Mesendoderm (in vitro differentiated cells): ENCODE data around the gene CCL20. TPM values are rescaled to one million over a fixed set of nuclear protein-coding genes. Genes with fewer than 3 reads are reported as not detected.

Source experiments
- DNase-seq: peaks from one replicate; pipeline ENCODE4 v3.0.0; 2013
- H2AK5ac ChIP-seq: 2 replicates; pipeline ENCODE4 v1.6.1; 2013; ENCODE audit warnings: low read length, inconsistent platforms
- H2BK120ac ChIP-seq: 2 replicates; pipeline ENCODE4 v1.6.1; 2013; ENCODE audit warnings: low read depth, mild to moderate bottlenecking, low read length, moderate library complexity, mixed read lengths
- H2BK15ac ChIP-seq: replicated peaks from 2 replicates; pipeline ENCODE4 v1.6.1; 2013; ENCODE audit warnings: low read depth, mild to moderate bottlenecking, moderate library complexity
- H2BK5ac ChIP-seq: 2 replicates; pipeline ENCODE4 v1.6.1; 2013; ENCODE audit warnings: low read length, inconsistent platforms
- H3K18ac ChIP-seq: 2 replicates; pipeline ENCODE4 v1.6.1; 2013; ENCODE audit warnings: mild to moderate bottlenecking, low read length, mixed read lengths
- H3K23ac ChIP-seq: one replicate; pipeline ENCODE4 v1.6.1; 2013; ENCODE audit warnings: low read length
- H3K27ac ChIP-seq: 2 replicates; pipeline ENCODE4 v1.5.1; 2013; ENCODE audit warnings: low read depth, mild to moderate bottlenecking, inconsistent platforms, low read length, moderate library complexity
- H3K27me3 ChIP-seq: 2 replicates; pipeline ENCODE4 v1.6.1; 2013; ENCODE audit warnings: low read length, control low read depth, mild to moderate bottlenecking, inconsistent platforms; ENCODE audit not compliant: insufficient read depth, poor library complexity
- H3K36me3 ChIP-seq: 2 replicates; pipeline ENCODE4 v1.6.1; 2013; ENCODE audit warnings: low read length, inconsistent platforms; ENCODE audit not compliant: control insufficient read depth, insufficient read depth
- H3K4ac ChIP-seq: one replicate; pipeline ENCODE4 v1.6.1; 2013; ENCODE audit warnings: low read depth, mild to moderate bottlenecking, low read length, moderate library complexity
- H3K4me1 ChIP-seq: 2 replicates; pipeline ENCODE4 v1.6.1; 2013; ENCODE audit warnings: low read depth, low read length, inconsistent platforms; ENCODE audit not compliant: control insufficient read depth
- H3K4me2 ChIP-seq: 2 replicates; pipeline ENCODE4 v1.6.1; 2013; ENCODE audit warnings: low read length
- H3K4me3 ChIP-seq: 2 replicates; pipeline ENCODE4 v1.5.1; 2013; ENCODE audit warnings: mild to moderate bottlenecking, low read length
- H3K56ac ChIP-seq: one replicate; pipeline ENCODE4 v1.6.1; 2013; ENCODE audit warnings: low read length
- H3K79me1 ChIP-seq: 2 replicates; pipeline ENCODE4 v1.6.1; 2013; ENCODE audit warnings: low read length, inconsistent platforms
- H3K79me2 ChIP-seq: 2 replicates; pipeline ENCODE4 v1.6.1; 2013; ENCODE audit warnings: mild to moderate bottlenecking, low read length; ENCODE audit not compliant: control insufficient read depth, insufficient read depth
- H3K9ac ChIP-seq: 2 replicates; pipeline ENCODE4 v1.6.1; 2013; ENCODE audit warnings: low read length, inconsistent platforms
- H4K5ac ChIP-seq: one replicate; pipeline ENCODE4 v1.6.1; 2013; ENCODE audit warnings: low read length
- H4K8ac ChIP-seq: one replicate; pipeline ENCODE4 v1.6.1; 2013; ENCODE audit warnings: low read depth, mild to moderate bottlenecking, control low read depth, low read length, moderate library complexity
- WGBS: extraction: QIAGEN DNeasy Blood & Tissue Kit; methylation state at CpG from one replicate; pipeline ENCODE4 v1.1.7; 2013; ENCODE audit warnings: low lambda C conversion rate, missing lambda C conversion rate; ENCODE audit not compliant: insufficient coverage; ENCODE audit errors: extremely low coverage; 5-methylcytosine and 5-hydroxymethylcytosine counted together
- polyA plus RNA-seq, 2 experiments: library from polyadenylated mRNA; stranded (reverse); fragments of 200-250 nt; gene quantifications; one replicate each; pipeline ENCODE4 v1.2.3, GENCODE V29; 2013

CCL20 gene
- polyA plus RNA-seq (2013, experiment 1 of 2), result 0.13 TPM
- polyA plus RNA-seq (2013, experiment 2 of 2), result 0.20 TPM

- WGBS, result no CpG with 5 or more reads among the region's 9 CpGs
Measured at GRCh38 chr2:227813562-227814353, at the start of gene CCL20. Gene CCL20, plus strand, starts transcription at chr2:227813842. Its CDS starts 70 bp downstream, at chr2:227813912.

GRCh38 chr2:227765788-227766372 lies 47.8 kb upstream of the CCL20 start:
- no peak overlapping the region for H4K5ac ChIP-seq
- no peaks in the 10 kb centered on the region for H3K79me1 ChIP-seq
- no peak overlapping the region for H3K4me3 ChIP-seq
- no peak overlapping the region for H2BK5ac ChIP-seq
- H3K4ac ChIP-seq, result no peak overlapping the region
- no peak overlapping the region for H2AK5ac ChIP-seq
- DNase-seq, result no peak
- no peak overlapping the region for H3K23ac ChIP-seq
- H3K56ac ChIP-seq, result no peak overlapping the region
- no peak overlapping the region for H3K27ac ChIP-seq
- no peak overlapping the region for H3K4me2 ChIP-seq
- H3K4me1 ChIP-seq, result no peaks in the 10 kb centered on the region
- H2BK120ac ChIP-seq, result no peak overlapping the region
- H3K36me3 ChIP-seq, result no peaks in the 10 kb centered on the region
- no peaks in the 10 kb centered on the region for H3K27me3 ChIP-seq
- no peak overlapping the region for H3K18ac ChIP-seq
- H2BK15ac ChIP-seq, result no peak overlapping the region
- no peak overlapping the region for H3K9ac ChIP-seq
- H3K79me2 ChIP-seq, result no peaks in the 10 kb centered on the region
- no CpG with 5 or more reads among the region's 4 CpGs for whole genome bisulfite sequencing
- no peak overlapping the region for H4K8ac ChIP-seq

More at GRCh38 chr2:227813562-227814353, at the start of gene CCL20:
- Histone ChIP-seq H2BK120ac (no peak within 1 kb of the TSS), H3K4me1 (peaks cover 8% of the 10 kb centered on the region), H3K36me3 (no peaks in the 10 kb centered on the region), H2BK15ac (no peak within 1 kb of the TSS), H2BK5ac (no peak within 1 kb of the TSS), H3K79me1 (no peaks in the 10 kb centered on the region), H3K27me3 (no peaks in the 10 kb centered on the region), H4K5ac (no peak within 1 kb of the TSS), H4K8ac (no peak within 1 kb of the TSS), H3K18ac (no peak within 1 kb of the TSS), H2AK5ac (no peak within 1 kb of the TSS), H3K4me2 (no peak within 1 kb of the TSS), H3K9ac (no peak within 1 kb of the TSS), H3K23ac (no peak within 1 kb of the TSS), H3K79me2 (no peaks in the 10 kb centered on the region), H3K4me3 (no peak within 1 kb of the TSS), H3K56ac (no peak within 1 kb of the TSS), H3K27ac (no peak within 1 kb of the TSS), H3K4ac (no peak within 1 kb of the TSS)
- no peak for DNase-seq

- no peaks in the 10 kb centered on the region for H3K36me3 ChIP-seq
- H3K27me3 ChIP-seq, result no peaks in the 10 kb centered on the region
- no peak overlapping the region for H3K4me2 ChIP-seq
- H3K4ac ChIP-seq, result no peak overlapping the region
- H3K79me2 ChIP-seq, result no peaks in the 10 kb centered on the region
- no peaks in the 10 kb centered on the region for H3K4me1 ChIP-seq
- H2BK120ac ChIP-seq, result no peak overlapping the region
- H3K4me3 ChIP-seq, result no peak overlapping the region
- DNase-seq, result peak; percentile 86
- no peak overlapping the region for H4K8ac ChIP-seq
- H2AK5ac ChIP-seq, result no peak overlapping the region
- H3K9ac ChIP-seq, result no peak overlapping the region
- no peak overlapping the region for H2BK15ac ChIP-seq
- H3K18ac ChIP-seq, result no peak overlapping the region
- no peaks in the 10 kb centered on the region for H3K79me1 ChIP-seq
- no peak overlapping the region for H3K27ac ChIP-seq
- no peak overlapping the region for H3K56ac ChIP-seq
- no CpG with 5 or more reads among the region's 11 CpGs for WGBS
- H4K5ac ChIP-seq, result no peak overlapping the region
- H3K23ac ChIP-seq, result no peak overlapping the region
- H2BK5ac ChIP-seq, result no peak overlapping the region
Measured at GRCh38 chr2:227766373-227766883, 47.2 kb upstream of the CCL20 start.

- Histone ChIP-seq H3K79me1 (no peaks in the 10 kb centered on the region), H3K27ac (no peak overlapping the region), H3K9ac (no peak overlapping the region), H3K56ac (peak overlapping the region; percentile 1), H4K5ac (no peak overlapping the region), H3K79me2 (no peaks in the 10 kb centered on the region), H3K23ac (no peak overlapping the region), H4K8ac (no peak overlapping the region), H2BK5ac (no peak overlapping the region), H2BK120ac (no peak overlapping the region), H3K27me3 (no peaks in the 10 kb centered on the region), H3K4ac (no peak overlapping the region), H3K18ac (no peak overlapping the region), H3K36me3 (no peaks in the 10 kb centered on the region), H3K4me2 (no peak overlapping the region), H2AK5ac (no peak overlapping the region), H3K4me1 (no peaks in the 10 kb centered on the region), H3K4me3 (no peak overlapping the region), H2BK15ac (no peak overlapping the region)
- no CpG with 5 or more reads among the region's 22 CpGs for WGBS
- DNase-seq, result no peak
Measured at GRCh38 chr2:227767830-227768229, 45.8 kb upstream of the CCL20 start.

- no CpG with 5 or more reads among the region's 5 CpGs for WGBS
- H3K4me3 ChIP-seq, result no peak overlapping the region
Measured at GRCh38 chr2:227772197-227772661, 41.4 kb upstream of the CCL20 start.

More at GRCh38 chr2:227772197-227772661, 41.4 kb upstream of the CCL20 start:
- no peak overlapping the region for H3K4me2 ChIP-seq
- H3K36me3 ChIP-seq, result no peaks in the 10 kb centered on the region
- H3K4ac ChIP-seq, result no peak overlapping the region
- no peak overlapping the region for H4K5ac ChIP-seq
- no peak overlapping the region for H2BK120ac ChIP-seq
- H3K79me2 ChIP-seq, result no peaks in the 10 kb centered on the region
- no peak overlapping the region for H2BK5ac ChIP-seq
- no peak overlapping the region for H3K18ac ChIP-seq
- H3K4me1 ChIP-seq, result no peaks in the 10 kb centered on the region
- no peak overlapping the region for H3K27ac ChIP-seq
- no peaks in the 10 kb centered on the region for H3K79me1 ChIP-seq
- H3K56ac ChIP-seq, result no peak overlapping the region
- no peaks in the 10 kb centered on the region for H3K27me3 ChIP-seq
- no peak overlapping the region for H3K9ac ChIP-seq
- H2AK5ac ChIP-seq, result no peak overlapping the region
- DNase-seq, result no peak
- H2BK15ac ChIP-seq, result no peak overlapping the region
- no peak overlapping the region for H4K8ac ChIP-seq
- no peak overlapping the region for H3K23ac ChIP-seq
